ENCODE measurements around the gene SDC3. TPM values are rescaled to one million over a fixed set of nuclear protein-coding genes. Genes with fewer than 3 reads are reported as not detected.

The SDC3 gene
- total RNA-seq, 1 experiment from 2014 or later: 10.0 TPM

- no peak for TF ChIP-seq EZH2phosphoT487 (IDR thresholded peaks at IDR 0.05; ENCODE audit: borderline replicate concordance, low read length)
- Histone ChIP-seq H4K20me1 (ENCODE audit: low read length) (no peaks in the 10 kb centered on the region), H3K36me3 (ENCODE audit: low read depth, low read length) (no peaks in the 10 kb centered on the region), H3K4me1 (ENCODE audit: insufficient read depth, low read length) (peaks cover 6% of the 10 kb centered on the region), H3F3A (ENCODE audit: low read length, unreplicated experiment) (no peaks in the 10 kb centered on the region), H3K27ac (ENCODE audit: low read length) (no peak overlapping the region), H3K79me2 (ENCODE audit: low read length) (no peaks in the 10 kb centered on the region), H3K4me3 (ENCODE audit: low read length) (no peak overlapping the region), H3K9me2 (replicated peaks; ENCODE audit: low read length) (no peaks in the 10 kb centered on the region), H3K27me3 (ENCODE audit: low read length) (no peaks in the 10 kb centered on the region), H3K4me2 (ENCODE audit: low read length) (no peak overlapping the region), H3K9ac (ENCODE audit: low read length) (no peak overlapping the region), H2AFZ (ENCODE audit: low read length) (no peak overlapping the region), H3K9me3 (ENCODE audit: low read length) (no peaks in the 10 kb centered on the region)
- peak; percentile 29 for DNase-seq
- no TSS peak for BruUV-seq (replicated peaks)
- peak; percentile 42 for ATAC-seq
- intact Hi-C loops (cut with micrococcal nuclease): no loop called here
- ChIA-PET POLR2A (ENCODE audit: unreplicated experiment) (no interaction called here), CTCF (no interaction called here)
These were observed 6.6 kb downstream of the SDC3 start for GRCh38 chr1:30901798-30902581.

- Histone ChIP-seq H3K4me1 (ENCODE audit: insufficient read depth, low read length) (peaks cover 6% of the 10 kb centered on the region), H3F3A (ENCODE audit: low read length, unreplicated experiment) (no peaks in the 10 kb centered on the region), H2AFZ (ENCODE audit: low read length) (no peak overlapping the region), H3K4me2 (ENCODE audit: low read length) (no peak overlapping the region), H3K36me3 (ENCODE audit: low read depth, low read length) (no peaks in the 10 kb centered on the region), H3K79me2 (ENCODE audit: low read length) (no peaks in the 10 kb centered on the region), H4K20me1 (ENCODE audit: low read length) (no peaks in the 10 kb centered on the region), H3K4me3 (ENCODE audit: low read length) (no peak overlapping the region), H3K27ac (ENCODE audit: low read length) (no peak overlapping the region), H3K9me3 (ENCODE audit: low read length) (no peaks in the 10 kb centered on the region), H3K9me2 (replicated peaks; ENCODE audit: low read length) (no peaks in the 10 kb centered on the region), H3K9ac (ENCODE audit: low read length) (no peak overlapping the region), H3K27me3 (ENCODE audit: low read length) (no peaks in the 10 kb centered on the region)
- TF ChIP-seq, protein P1, sequence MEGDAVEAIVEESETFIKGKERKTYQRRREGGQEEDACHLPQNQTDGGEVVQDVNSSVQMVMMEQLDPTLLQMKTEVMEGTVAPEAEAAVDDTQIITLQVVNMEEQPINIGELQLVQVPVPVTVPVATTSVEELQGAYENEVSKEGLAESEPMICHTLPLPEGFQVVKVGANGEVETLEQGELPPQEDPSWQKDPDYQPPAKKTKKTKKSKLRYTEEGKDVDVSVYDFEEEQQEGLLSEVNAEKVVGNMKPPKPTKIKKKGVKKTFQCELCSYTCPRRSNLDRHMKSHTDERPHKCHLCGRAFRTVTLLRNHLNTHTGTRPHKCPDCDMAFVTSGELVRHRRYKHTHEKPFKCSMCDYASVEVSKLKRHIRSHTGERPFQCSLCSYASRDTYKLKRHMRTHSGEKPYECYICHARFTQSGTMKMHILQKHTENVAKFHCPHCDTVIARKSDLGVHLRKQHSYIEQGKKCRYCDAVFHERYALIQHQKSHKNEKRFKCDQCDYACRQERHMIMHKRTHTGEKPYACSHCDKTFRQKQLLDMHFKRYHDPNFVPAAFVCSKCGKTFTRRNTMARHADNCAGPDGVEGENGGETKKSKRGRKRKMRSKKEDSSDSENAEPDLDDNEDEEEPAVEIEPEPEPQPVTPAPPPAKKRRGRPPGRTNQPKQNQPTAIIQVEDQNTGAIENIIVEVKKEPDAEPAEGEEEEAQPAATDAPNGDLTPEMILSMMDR (conservative IDR thresholded peaks at IDR 0.05; ENCODE audit: low read depth, low read length): no peak
- no peak for TF ChIP-seq EZH2phosphoT487 (IDR thresholded peaks at IDR 0.05; ENCODE audit: borderline replicate concordance, low read length)
- TF ChIP-seq EZH2 (IDR thresholded peaks at IDR 0.05; ENCODE audit: low read length, unreplicated experiment): no peak
- ChIA-PET POLR2A (ENCODE audit: unreplicated experiment) (no interaction called here), CTCF (no interaction called here)
- no peak for DNase-seq
- ATAC-seq: peak; percentile 54
- no TSS peak for BruUV-seq (replicated peaks)
- intact Hi-C loops (cut with micrococcal nuclease): no loop called here
These were observed 7.5 kb downstream of the SDC3 start for GRCh38 chr1:30900931-30901560.

GRCh38 chr1:30900486-30900885, 8.1 kb downstream of the SDC3 start:
- no peaks in the 10 kb centered on the region for H3K36me3 ChIP-seq (ENCODE audit: low read depth, low read length)
- no peak overlapping the region for H2AFZ ChIP-seq (ENCODE audit: low read length)
- TF ChIP-seq, protein P1 (conservative IDR thresholded peaks at IDR 0.05; ENCODE audit: low read depth, low read length): no peak
- TF ChIP-seq EZH2phosphoT487 (IDR thresholded peaks at IDR 0.05; ENCODE audit: borderline replicate concordance, low read length) (no peak), EZH2 (IDR thresholded peaks at IDR 0.05; ENCODE audit: low read length, unreplicated experiment) (no peak)
- ChIA-PET POLR2A (ENCODE audit: unreplicated experiment) (no interaction called here), CTCF (no interaction called here)
- H3K4me3 ChIP-seq (ENCODE audit: low read length): no peak overlapping the region
- ATAC-seq (no peak), DNase-seq (no peak)
- no peaks in the 10 kb centered on the region for H3K9me2 ChIP-seq (replicated peaks; ENCODE audit: low read length)
- no peak overlapping the region for H3K9ac ChIP-seq (ENCODE audit: low read length)
- no peaks in the 10 kb centered on the region for H4K20me1 ChIP-seq (ENCODE audit: low read length)
- H3K4me1 ChIP-seq (ENCODE audit: insufficient read depth, low read length): peaks cover 6% of the 10 kb centered on the region
- H3K9me3 ChIP-seq (ENCODE audit: low read length): no peaks in the 10 kb centered on the region
- BruUV-seq (replicated peaks): no TSS peak
- no peaks in the 10 kb centered on the region for H3K27me3 ChIP-seq (ENCODE audit: low read length)
- H3F3A ChIP-seq (ENCODE audit: low read length, unreplicated experiment): no peaks in the 10 kb centered on the region
- no peak overlapping the region for H3K27ac ChIP-seq (ENCODE audit: low read length)
- H3K79me2 ChIP-seq (ENCODE audit: low read length): no peaks in the 10 kb centered on the region
- no peak overlapping the region for H3K4me2 ChIP-seq (ENCODE audit: low read length)
- intact Hi-C loops (cut with micrococcal nuclease): no loop called here
